ENCODE data around the gene FXYD1.

The FXYD1 gene

DNA sequence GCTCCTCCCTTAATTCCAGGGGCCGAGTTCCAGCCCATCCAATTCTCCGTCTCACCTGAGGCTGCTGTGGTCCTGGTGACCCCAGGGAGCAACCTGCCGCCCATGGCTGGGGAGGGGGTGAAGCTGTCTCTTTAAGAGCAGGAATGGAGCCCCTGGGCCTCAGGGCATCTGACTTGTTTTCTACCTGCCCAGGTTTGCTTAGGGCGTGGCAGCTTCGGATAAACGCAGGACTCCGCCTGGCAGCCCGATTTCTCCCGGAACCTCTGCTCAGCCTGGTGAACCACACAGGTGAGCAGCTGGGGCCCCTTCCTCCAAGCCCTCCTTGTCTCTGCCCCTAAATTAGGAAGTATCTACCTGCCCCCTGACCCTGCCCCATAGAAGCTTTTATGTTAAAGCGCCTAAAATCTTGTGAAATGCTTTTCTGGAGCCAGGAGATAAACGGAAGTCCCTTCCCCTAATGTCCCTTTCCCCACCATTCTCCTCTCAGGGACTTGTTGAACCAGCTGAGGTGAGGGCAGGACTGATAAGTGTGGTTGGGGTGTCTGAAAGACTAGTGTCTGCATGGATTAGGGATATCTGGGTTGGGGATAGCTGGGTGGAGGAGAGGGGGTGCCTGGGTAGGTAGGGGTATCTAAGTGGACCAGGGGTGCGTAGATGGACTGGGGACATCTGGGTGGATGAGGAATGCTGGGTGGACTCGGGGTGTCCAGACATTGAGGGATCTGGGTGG is 22.4 kb upstream of the FXYD1 start:
- TF ChIP-seq TCF12 (IDR thresholded peaks at IDR 0.05; ENCODE audit: low read depth) (no peak), CREB1 (IDR thresholded peaks at IDR 0.05; ENCODE audit: low read depth) (no peak), RAD21 (IDR thresholded peaks at IDR 0.05; ENCODE audit: low read depth) (no peak), ZBTB7A (IDR thresholded peaks at IDR 0.05; ENCODE audit: low read depth) (no peak), FOXM1 (IDR thresholded peaks at IDR 0.05; ENCODE audit: borderline replicate concordance, low read depth) (no peak), EGR1 (IDR thresholded peaks at IDR 0.05) (no peak), TAF1 (IDR thresholded peaks at IDR 0.05; ENCODE audit: low read depth) (no peak), EP300 (IDR thresholded peaks at IDR 0.05; ENCODE audit: borderline replicate concordance) (no peak), YY1 (IDR thresholded peaks at IDR 0.05; ENCODE audit: low read depth) (no peak), NFIC (IDR thresholded peaks at IDR 0.05) (no peak)
- TF ChIP-seq, protein P1, sequence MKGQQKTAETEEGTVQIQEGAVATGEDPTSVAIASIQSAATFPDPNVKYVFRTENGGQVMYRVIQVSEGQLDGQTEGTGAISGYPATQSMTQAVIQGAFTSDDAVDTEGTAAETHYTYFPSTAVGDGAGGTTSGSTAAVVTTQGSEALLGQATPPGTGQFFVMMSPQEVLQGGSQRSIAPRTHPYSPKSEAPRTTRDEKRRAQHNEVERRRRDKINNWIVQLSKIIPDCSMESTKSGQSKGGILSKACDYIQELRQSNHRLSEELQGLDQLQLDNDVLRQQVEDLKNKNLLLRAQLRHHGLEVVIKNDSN (IDR thresholded peaks at IDR 0.05) = no peak
- TF ChIP-seq, protein P2, sequence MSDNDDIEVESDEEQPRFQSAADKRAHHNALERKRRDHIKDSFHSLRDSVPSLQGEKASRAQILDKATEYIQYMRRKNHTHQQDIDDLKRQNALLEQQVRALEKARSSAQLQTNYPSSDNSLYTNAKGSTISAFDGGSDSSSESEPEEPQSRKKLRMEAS (IDR thresholded peaks at IDR 0.05) = no peak

DNA sequence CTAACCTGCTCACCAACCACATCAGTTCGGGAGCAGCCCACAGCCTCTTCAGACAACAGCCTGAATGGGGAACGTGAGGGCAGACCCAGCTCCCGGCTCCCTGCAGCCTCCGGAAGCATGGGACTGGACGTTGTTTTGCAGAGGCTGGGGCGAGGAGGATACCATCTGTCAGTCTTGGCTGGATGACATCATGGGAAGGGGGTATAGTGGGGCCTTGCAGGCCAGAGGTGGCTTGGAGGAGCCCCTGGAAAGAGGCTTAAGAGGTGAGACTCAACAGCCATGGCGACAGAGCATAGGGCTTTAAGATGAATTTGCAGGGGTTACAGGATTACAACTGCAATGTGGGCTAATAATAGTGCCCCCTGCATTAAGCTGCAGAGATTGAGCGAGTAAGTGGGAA is 21.5 kb upstream of the FXYD1 start:
- TF ChIP-seq CREB1 (IDR thresholded peaks at IDR 0.05; ENCODE audit: low read depth) (no peak), ZBTB7A (IDR thresholded peaks at IDR 0.05; ENCODE audit: low read depth) (no peak), TCF12 (IDR thresholded peaks at IDR 0.05; ENCODE audit: low read depth) (no peak), EP300 (IDR thresholded peaks at IDR 0.05; ENCODE audit: borderline replicate concordance) (no peak), NFIC (IDR thresholded peaks at IDR 0.05) (no peak), TEAD4 (IDR thresholded peaks at IDR 0.05) (no peak), TAF1 (IDR thresholded peaks at IDR 0.05; ENCODE audit: low read depth) (no peak), CEBPB (IDR thresholded peaks at IDR 0.05) (no peak), YY1 (IDR thresholded peaks at IDR 0.05; ENCODE audit: low read depth) (no peak), EGR1 (IDR thresholded peaks at IDR 0.05) (no peak), FOXM1 (IDR thresholded peaks at IDR 0.05; ENCODE audit: borderline replicate concordance, low read depth) (no peak), RAD21 (IDR thresholded peaks at IDR 0.05; ENCODE audit: low read depth) (no peak)
- TF ChIP-seq, protein P3, sequence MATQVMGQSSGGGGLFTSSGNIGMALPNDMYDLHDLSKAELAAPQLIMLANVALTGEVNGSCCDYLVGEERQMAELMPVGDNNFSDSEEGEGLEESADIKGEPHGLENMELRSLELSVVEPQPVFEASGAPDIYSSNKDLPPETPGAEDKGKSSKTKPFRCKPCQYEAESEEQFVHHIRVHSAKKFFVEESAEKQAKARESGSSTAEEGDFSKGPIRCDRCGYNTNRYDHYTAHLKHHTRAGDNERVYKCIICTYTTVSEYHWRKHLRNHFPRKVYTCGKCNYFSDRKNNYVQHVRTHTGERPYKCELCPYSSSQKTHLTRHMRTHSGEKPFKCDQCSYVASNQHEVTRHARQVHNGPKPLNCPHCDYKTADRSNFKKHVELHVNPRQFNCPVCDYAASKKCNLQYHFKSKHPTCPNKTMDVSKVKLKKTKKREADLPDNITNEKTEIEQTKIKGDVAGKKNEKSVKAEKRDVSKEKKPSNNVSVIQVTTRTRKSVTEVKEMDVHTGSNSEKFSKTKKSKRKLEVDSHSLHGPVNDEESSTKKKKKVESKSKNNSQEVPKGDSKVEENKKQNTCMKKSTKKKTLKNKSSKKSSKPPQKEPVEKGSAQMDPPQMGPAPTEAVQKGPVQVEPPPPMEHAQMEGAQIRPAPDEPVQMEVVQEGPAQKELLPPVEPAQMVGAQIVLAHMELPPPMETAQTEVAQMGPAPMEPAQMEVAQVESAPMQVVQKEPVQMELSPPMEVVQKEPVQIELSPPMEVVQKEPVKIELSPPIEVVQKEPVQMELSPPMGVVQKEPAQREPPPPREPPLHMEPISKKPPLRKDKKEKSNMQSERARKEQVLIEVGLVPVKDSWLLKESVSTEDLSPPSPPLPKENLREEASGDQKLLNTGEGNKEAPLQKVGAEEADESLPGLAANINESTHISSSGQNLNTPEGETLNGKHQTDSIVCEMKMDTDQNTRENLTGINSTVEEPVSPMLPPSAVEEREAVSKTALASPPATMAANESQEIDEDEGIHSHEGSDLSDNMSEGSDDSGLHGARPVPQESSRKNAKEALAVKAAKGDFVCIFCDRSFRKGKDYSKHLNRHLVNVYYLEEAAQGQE (IDR thresholded peaks at IDR 0.05; ENCODE audit: low read depth) = no peak
- TF ChIP-seq, protein P2 (IDR thresholded peaks at IDR 0.05) = no peak
- TF ChIP-seq, protein P1 (IDR thresholded peaks at IDR 0.05) = no peak

DNA sequence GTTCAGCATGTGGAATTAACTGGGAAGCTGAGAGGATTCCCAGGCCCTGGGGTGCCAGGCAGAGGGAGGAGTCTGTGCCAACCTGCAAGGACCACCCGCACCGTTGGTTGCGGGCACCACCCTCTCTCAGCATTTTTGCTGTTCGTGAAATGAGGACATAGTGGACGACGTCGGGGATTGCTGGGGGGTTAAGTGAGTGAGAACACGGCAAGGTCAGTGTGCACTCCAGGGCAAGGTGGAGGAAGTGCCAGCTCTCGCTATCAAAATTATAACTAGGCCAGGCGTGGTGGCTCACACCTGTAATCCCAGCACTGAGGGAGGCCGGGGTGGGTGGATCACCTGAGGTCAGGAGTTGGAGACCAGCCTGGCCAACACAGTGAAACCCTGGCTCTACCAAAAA is 20.8 kb upstream of the FXYD1 start:
- TF ChIP-seq YY1 (IDR thresholded peaks at IDR 0.05; ENCODE audit: low read depth) = no peak
- TF ChIP-seq TAF1 (IDR thresholded peaks at IDR 0.05; ENCODE audit: low read depth) = no peak
- no peak for TF ChIP-seq TCF12 (IDR thresholded peaks at IDR 0.05; ENCODE audit: low read depth)
- TF ChIP-seq EP300 (IDR thresholded peaks at IDR 0.05; ENCODE audit: borderline replicate concordance) = no peak
- TF ChIP-seq, protein P1 (IDR thresholded peaks at IDR 0.05) = no peak

DNA sequence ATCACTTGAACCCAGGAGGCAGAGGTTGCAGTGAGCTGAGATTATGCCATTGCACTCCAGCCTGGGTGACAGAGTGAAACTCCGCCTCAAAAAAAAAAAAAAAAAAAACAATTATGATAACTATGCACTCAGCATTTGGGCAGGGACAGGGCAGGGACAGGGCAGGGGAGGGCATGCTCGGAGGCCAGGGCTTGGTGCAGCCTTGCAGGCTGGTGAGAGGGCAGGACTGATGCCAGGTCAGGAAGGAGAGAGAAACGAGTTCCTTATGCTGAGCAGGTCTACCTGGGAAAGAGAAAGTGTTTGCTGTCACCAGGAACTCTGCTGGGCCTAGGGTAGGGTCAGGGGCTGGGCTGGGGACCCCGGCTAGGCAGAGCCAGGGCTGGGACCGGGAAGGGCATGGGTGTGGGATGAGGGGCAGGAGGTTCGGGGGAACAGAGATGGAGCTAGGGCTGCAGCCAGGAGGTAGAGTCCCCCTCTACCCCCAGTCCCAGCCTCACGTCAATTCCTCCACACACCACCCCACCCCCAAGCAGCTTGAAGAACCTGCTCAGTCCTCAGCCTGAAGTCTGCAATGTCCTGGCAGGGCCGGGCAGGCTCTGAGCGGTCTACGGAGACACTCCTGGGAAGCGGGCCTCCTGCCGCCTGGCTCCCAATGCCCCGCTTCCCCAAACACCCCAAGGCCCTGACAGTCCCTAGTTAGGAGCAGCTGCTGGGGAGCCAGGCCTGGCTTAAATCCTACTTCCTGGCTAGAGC is 20.2 kb upstream of the FXYD1 start:
- TF ChIP-seq TEAD4 (IDR thresholded peaks at IDR 0.05) = no peak
- TF ChIP-seq YY1 (IDR thresholded peaks at IDR 0.05; ENCODE audit: low read depth) = no peak
- no peak for TF ChIP-seq EP300 (IDR thresholded peaks at IDR 0.05; ENCODE audit: borderline replicate concordance)
- TF ChIP-seq TAF1 (IDR thresholded peaks at IDR 0.05; ENCODE audit: low read depth) = no peak
- TF ChIP-seq EGR1 (IDR thresholded peaks at IDR 0.05) = no peak
- no peak for TF ChIP-seq TCF12 (IDR thresholded peaks at IDR 0.05; ENCODE audit: low read depth)
- TF ChIP-seq, protein P2 (IDR thresholded peaks at IDR 0.05) = no peak
- TF ChIP-seq FOXM1 (IDR thresholded peaks at IDR 0.05; ENCODE audit: borderline replicate concordance, low read depth) = no peak
- TF ChIP-seq, protein P1 (IDR thresholded peaks at IDR 0.05) = no peak
- no peak for TF ChIP-seq RAD21 (IDR thresholded peaks at IDR 0.05; ENCODE audit: low read depth)

DNA sequence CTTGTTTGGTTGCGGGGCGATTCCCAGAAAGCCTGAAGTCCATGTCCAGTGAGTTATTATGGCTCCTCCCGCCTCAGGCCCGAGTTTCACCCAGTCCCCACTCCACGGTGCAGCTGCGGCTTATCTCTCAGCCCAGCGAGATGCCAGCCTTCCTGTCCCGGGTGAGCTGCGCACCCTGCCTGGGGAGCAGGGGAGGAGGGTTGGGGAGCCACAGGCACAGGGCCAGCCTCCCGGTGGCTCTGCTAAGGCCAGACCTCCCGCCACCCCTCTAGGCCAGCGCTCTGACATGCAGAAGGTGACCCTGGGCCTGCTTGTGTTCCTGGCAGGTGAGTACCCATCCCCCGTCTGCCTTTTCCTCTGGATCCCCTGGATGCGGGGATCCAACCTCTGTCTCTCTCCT is 19.5 kb upstream of the FXYD1 start:
- no peak for TF ChIP-seq EP300 (IDR thresholded peaks at IDR 0.05; ENCODE audit: borderline replicate concordance)
- TF ChIP-seq, protein P1 (IDR thresholded peaks at IDR 0.05) = no peak
- no peak for TF ChIP-seq RAD21 (IDR thresholded peaks at IDR 0.05; ENCODE audit: low read depth)
- no peak for TF ChIP-seq ZBTB7A (IDR thresholded peaks at IDR 0.05; ENCODE audit: low read depth)
- TF ChIP-seq, protein P3 (IDR thresholded peaks at IDR 0.05; ENCODE audit: low read depth) = no peak
- no peak for TF ChIP-seq TEAD4 (IDR thresholded peaks at IDR 0.05)
- TF ChIP-seq EGR1 (IDR thresholded peaks at IDR 0.05) = no peak
- no peak for TF ChIP-seq TCF12 (IDR thresholded peaks at IDR 0.05; ENCODE audit: low read depth)
- TF ChIP-seq TAF1 (IDR thresholded peaks at IDR 0.05; ENCODE audit: low read depth) = no peak
- TF ChIP-seq, protein P2 (IDR thresholded peaks at IDR 0.05) = no peak
- TF ChIP-seq CREB1 (IDR thresholded peaks at IDR 0.05; ENCODE audit: low read depth) = no peak
- TF ChIP-seq NFIC (IDR thresholded peaks at IDR 0.05) = no peak
- no peak for TF ChIP-seq FOXM1 (IDR thresholded peaks at IDR 0.05; ENCODE audit: borderline replicate concordance, low read depth)
